Epithelial cell of prostate (primary cell): ENCODE results near the gene MYO3B.

ENCODE experiments used
- DNase-seq: peaks from one replicate; pipeline ENCODE4 v3.0.0-alpha.2; 2011; ENCODE audit warnings: low read depth, low spot score
- H3K27ac ChIP-seq: fragments of 450-650 bp; 2 replicates; pipeline ENCODE4 v1.5.1; 2017; ENCODE audit warnings: mild to moderate bottlenecking

The MYO3B gene

GRCh38 chr2:170177950-170178781 lies at the start of gene MYO3B:
Gene MYO3B (plus strand): TSS chr2:170178147. CDS start chr2:170178288, 141 bp downstream.
- peak within 1 kb of the TSS; percentile 46 for H3K27ac ChIP-seq
- DNase-seq = no peak

- no peak overlapping the region for H3K27ac ChIP-seq
Observed at GRCh38 chr2:170139276-170139967, 38.5 kb upstream of the MYO3B start.

GRCh38 chr2:170140561-170140960 lies 37.4 kb upstream of the MYO3B start:
- DNase-seq = no peak
- no peak overlapping the region for H3K27ac ChIP-seq

More at GRCh38 chr2:170139276-170139967, 38.5 kb upstream of the MYO3B start:
- DNase-seq = no peak

- no peak for DNase-seq
Observed at GRCh38 chr2:170141865-170142264, 36.1 kb upstream of the MYO3B start.

GRCh38 chr2:170142502-170142901 lies 35.4 kb upstream of the MYO3B start:
- DNase-seq = no peak
- no peak overlapping the region for H3K27ac ChIP-seq

More at GRCh38 chr2:170141865-170142264, 36.1 kb upstream of the MYO3B start:
- H3K27ac ChIP-seq = no peak overlapping the region

GRCh38 chr2:170143045-170143717 lies 34.8 kb upstream of the MYO3B start:
- no peak for DNase-seq
- H3K27ac ChIP-seq = no peak overlapping the region

- no peak for DNase-seq
- H3K27ac ChIP-seq = peak overlapping the region; percentile 42
Observed at GRCh38 chr2:170144761-170145160, 33.2 kb upstream of the MYO3B start.

GRCh38 chr2:170145191-170145590 lies 32.8 kb upstream of the MYO3B start:
- peak; percentile 39 for DNase-seq

GRCh38 chr2:170145675-170146432 lies 32.1 kb upstream of the MYO3B start:
- no peak for DNase-seq
- H3K27ac ChIP-seq = peak overlapping the region; percentile 42

More at GRCh38 chr2:170145191-170145590, 32.8 kb upstream of the MYO3B start:
- peak overlapping the region; percentile 42 for H3K27ac ChIP-seq

- peak overlapping the region; percentile 97 for H3K27ac ChIP-seq
- no peak for DNase-seq
Observed at GRCh38 chr2:170146784-170147183, 31.2 kb upstream of the MYO3B start.

- DNase-seq = peak; percentile 92
- peak overlapping the region; percentile 97 for H3K27ac ChIP-seq
Observed at GRCh38 chr2:170147576-170147975, 30.4 kb upstream of the MYO3B start.

GRCh38 chr2:170148161-170148560 lies 29.8 kb upstream of the MYO3B start:
- peak overlapping the region; percentile 97 for H3K27ac ChIP-seq
- peak; percentile 68 for DNase-seq

- DNase-seq = no peak
- H3K27ac ChIP-seq = no peak overlapping the region
Observed at GRCh38 chr2:170152421-170152820, 25.5 kb upstream of the MYO3B start.

- DNase-seq = no peak
- H3K27ac ChIP-seq = no peak overlapping the region
Observed at GRCh38 chr2:170155022-170155722, 22.8 kb upstream of the MYO3B start.

- no peak for DNase-seq
- H3K27ac ChIP-seq = no peak overlapping the region
Observed at GRCh38 chr2:170155723-170156253, 22.2 kb upstream of the MYO3B start.

- DNase-seq = no peak
- no peak overlapping the region for H3K27ac ChIP-seq
Observed at GRCh38 chr2:170156592-170156991, 21.4 kb upstream of the MYO3B start.

- peak; percentile 31 for DNase-seq
- no peak overlapping the region for H3K27ac ChIP-seq
Observed at GRCh38 chr2:170157025-170157684, 20.8 kb upstream of the MYO3B start.

- H3K27ac ChIP-seq = no peak overlapping the region
- no peak for DNase-seq
Observed at GRCh38 chr2:170159060-170159459, 18.9 kb upstream of the MYO3B start.
